Heart right ventricle (tissue), 16 donors: ENCODE results near the gene ENO2. TPM values are rescaled to one million over a fixed set of nuclear protein-coding genes. Genes with fewer than 3 reads are reported as not detected.

Experiments
- ATAC-seq, 8 donors: fragments of 200-7000 bp; cut with Tn5 transposase; one replicate each; pipeline ENCODE4 v1.9.1; 2020; ENCODE audit warnings: mild to moderate bottlenecking in 8 of 8, moderate library complexity in 8 of 8, moderate number of reproducible peaks in 1 of 8
- DNase-seq, 2 donors: peaks; one replicate each; pipeline ENCODE4 v3.0.0-alpha.2; 2020
- H3K27ac ChIP-seq, 10 donors: fragments of 200-600 bp; sonication (generic) in 2 of 10; one replicate each; pipeline versions ENCODE4 v1.5.0 to v1.8.0; 2020 to 2022; ENCODE audit warnings: mild to moderate bottlenecking in 3 of 10
- H3K27me3 ChIP-seq, 7 donors: fragments of 200-600 bp; one replicate each; pipeline ENCODE4 v1.8.0; 2021 to 2022; ENCODE audit warnings: mild to moderate bottlenecking in 2 of 7
- H3K36me3 ChIP-seq, 9 donors: fragments of 200-600 bp; sonication (generic) in 1 of 9; one replicate each; pipeline versions ENCODE4 v1.5.0 to v1.8.0; 2020 to 2022; ENCODE audit warnings: mild to moderate bottlenecking in 2 of 9
- H3K4me1 ChIP-seq, 9 donors: fragments of 200-600 bp; sonication (generic) in 1 of 9; one replicate each; pipeline versions ENCODE4 v1.5.0 to v1.8.0; 2020 to 2022; ENCODE audit warnings: mild to moderate bottlenecking in 4 of 9
- H3K4me3 ChIP-seq, 10 donors: fragments of 200-600 bp; sonication (generic) in 2 of 10; one replicate each; pipeline versions ENCODE4 v1.5.0 to v1.8.0; 2020 to 2022; ENCODE audit warnings: mild to moderate bottlenecking in 7 of 10, moderate library complexity in 2 of 10
- H3K9me3 ChIP-seq, 11 donors: fragments of 200-600 bp in 10 of 11; sonication (generic) in 2 of 11; one replicate each; pipeline versions ENCODE4 v1.5.0 to v1.8.0; 2013 to 2022; ENCODE audit warnings: mild to moderate bottlenecking in 2 of 11, control low read depth in 1 of 11, moderate library complexity in 1 of 11
- CTCF ChIP-seq, 9 donors: fragments of 200-600 bp; sonication (generic) in 2 of 9; IDR thresholded peaks; one replicate each; pipeline versions ENCODE4 v1.5.0 to v1.8.0; 2021 to 2022; ENCODE audit warnings: antibody characterized with exemption in 9 of 9, mild to moderate bottlenecking in 5 of 9, moderate library complexity in 1 of 9
- WGBS, 2 donors: extraction: QIAGEN DNeasy Blood & Tissue Kit; methylation state at CpG; one replicate each; pipeline ENCODE4 v1.1.7; 2013; ENCODE audit warnings: inconsistent platforms in 1 of 2; 5-methylcytosine and 5-hydroxymethylcytosine counted together
- intact Hi-C, 10 donors: fragments of 100-400 bp; cut with DNase I; formaldehyde crosslinking; loops; one replicate each; pipeline versions ENCODE4 v1.11.1 to v1.14.2; 2022
- polyA plus RNA-seq, 2 donors: library from polyadenylated mRNA; stranded (reverse); fragments of 200-250 nt; gene quantifications; one replicate each; pipeline ENCODE4 v1.2.3, GENCODE V29; 2013
- total RNA-seq, 10 donors: library from RNA; stranded (reverse); fragmentation: NEBNext Ultra II Directional in 3 of 10; extraction: Animal tissue kit (Norgen Biotek cat#: 25700) in 3 of 10; gene quantifications; one replicate each; pipeline versions ENCODE4 v1.2.1 to v1.2.4, GENCODE V29; 2021 to 2023
- donor health status: Arrhythmogenic right ventricular cardiomyopathy.
- donor health status: ischemic (EF 13 %, LVEDD 7.1; RV severe dilation, severe dysfunction).
- donor health status: healthy with polysubstance abuse.
- donor health status: DM: no; HTN: yes; CAD: no.
- donor health status: DM: no; HTN: no; CAD: no.
- donor health status: ischemic (EF 25% LVEDD 6.9; RV normal size, moderate dysfunction).
- donor health status: ischemic (EF 25% LVEDD 5.7; RV mildly dilated, moderate dysfunction).
- donor health status: healthy.
- donor health status: DM: yes; HTN: yes; CAD: no.
- donor health status: Ischemic cardiomyopathy.
- donor health status: ischemic (EF 35%, LVEDD 5.7; RV mildly dilated, moderate dysfunction).
- donor health status: nonischemic (EF 11% LVEDD 7.7; RV severe dilation, severe dysfunction).
- donor health status: DM: yes; HTN: yes; CAD: no.
- donor health status: PGD.
- donor health status: ischemic (EF 29% LVEDD 5.4; RV normal size, mild dysfunction).
- donor health status: nonischemic (EF 23%, LVEDD 6.1; RV moderate dilation, normal function).

The ENO2 gene
- total and polyA plus RNA-seq, 12 donors: 6.3 to 68.4 (median 16.7) TPM

- no peaks in the 10 kb centered on the region for H3K27me3 ChIP-seq
- ATAC-seq (no peak), DNase-seq (peak in 1 of 2 donors; percentile 9)
- intact Hi-C loops: loop anchor here in 7 of 10 donors (5.0 to 10.0 kb wide), 8 partner anchors 84 to 166 kb away; partner anchors contain the start of genes C1R (in 3 of the 7), C1RL (in 1 of the 7) and TPI1 (in 1 of the 7)
- TF ChIP-seq CTCF (IDR thresholded peaks at IDR 0.05): peak in 1 of 9 donors; percentile 18
- H3K4me1 ChIP-seq: peaks cover 18 to 82% (median 32%) of the 10 kb centered on the region in 9 donors
- WGBS, 2 donors: 87 to 92% methylated on average over 15 of the region's 15 CpGs
- no peaks in the 10 kb centered on the region for H3K9me3 ChIP-seq
- H3K27ac ChIP-seq: peak overlapping the region in 1 of 10 donors; percentile 69
- H3K4me3 ChIP-seq: no peak overlapping the region
- peaks cover 0 to 24% (median 7%) of the 10 kb centered on the region in 9 donors for H3K36me3 ChIP-seq
Measured at GRCh38 chr12:6948873-6949594, 34.7 kb downstream of the ENO2 start.

- no peak for DNase-seq
- H3K27me3 ChIP-seq: no peaks in the 10 kb centered on the region
- no peaks in the 10 kb centered on the region for H3K9me3 ChIP-seq
- no peak for ATAC-seq
- intact Hi-C loops: loop anchor here in 1 of 10 donors (10.0 kb wide), 1 partner anchor 164 kb away; no protein-coding TSS in a partner anchor
- peak overlapping the region in 2 of 10 donors; percentile 21 to 98 for H3K27ac ChIP-seq
- peak in 1 of 9 donors; percentile 37 for TF ChIP-seq CTCF (IDR thresholded peaks at IDR 0.05)
- H3K4me1 ChIP-seq: peaks cover 12 to 82% (median 27%) of the 10 kb centered on the region in 9 donors
- peaks cover 0 to 32% (median 7%) of the 10 kb centered on the region in 9 donors for H3K36me3 ChIP-seq
- H3K4me3 ChIP-seq: peak overlapping the region in 1 of 10 donors; percentile 80
- WGBS, 2 donors: 79 to 86% methylated on average over 1 of the region's 1 CpG
Measured at GRCh38 chr12:6950401-6950801, 36.0 kb downstream of the ENO2 start.

GRCh38 chr12:6950811-6951540 lies 36.6 kb downstream of the ENO2 start, which contains the start of gene PTPN6:
Gene PTPN6, plus strand, starts transcription at chr12:6951356. Its CDS starts 157 bp downstream, at chr12:6951513.
- H3K36me3 ChIP-seq: peaks cover 0 to 32% (median under 1%) of the 10 kb centered on the region in 9 donors
- intact Hi-C loops: loop anchor here in 1 of 10 donors (10.0 kb wide), 1 partner anchor 164 kb away; no protein-coding TSS in a partner anchor

More at GRCh38 chr12:6950811-6951540, 36.6 kb downstream of the ENO2 start, which contains the start of gene PTPN6:
- H3K27me3 ChIP-seq: no peaks in the 10 kb centered on the region
- no peaks in the 10 kb centered on the region for H3K9me3 ChIP-seq
- whole genome bisulfite sequencing, 2 donors: 71 to 77% methylated on average over 25 of the region's 25 CpGs
- H3K27ac ChIP-seq: peak within 1 kb of the TSS in 7 of 10 donors; percentile 18 to 98 (median 75)
- TF ChIP-seq CTCF (IDR thresholded peaks at IDR 0.05): no peak
- peak within 1 kb of the TSS in 9 of 10 donors; percentile 8 to 80 (median 37) for H3K4me3 ChIP-seq
- ATAC-seq (peak; percentile 6 to 43 (median 29)), DNase-seq (peak in 1 of 2 donors; percentile 70)
- peaks cover 6 to 82% (median 21%) of the 10 kb centered on the region in 9 donors for H3K4me1 ChIP-seq
